HepG2 (cell line): Measurements from ENCODE around the gene PCSK6. TPM values are rescaled to one million over a fixed set of nuclear protein-coding genes. Genes with fewer than 3 reads are reported as not detected.

Source experiments
- ATAC-seq: fragments of 200-7000 bp; cut with Tn5 transposase; 3 replicates; pipeline ENCODE4 v1.9.1; 2020; ENCODE audit warnings: mild to moderate bottlenecking, moderate library complexity
- BruUV-seq: library from RNA; stranded (reverse); fragments of 400-500 nt; replicated peaks from 2 replicates; lab custom pipeline; 2021; lab: Mats Ljungman, UMichigan
- CTCF ChIA-PET: fragments of 300-600 bp; formaldehyde crosslinking; extraction: SDS; loops from one replicate; lab custom pipeline; 2021; ENCODE audit warnings: low total read pairs, inconsistent platforms, low intra/inter-chr PET ratio; lab: Yijun Ruan, JAX
- POLR2A ChIA-PET: fragments of 350-600 bp; sonication (Branson Sonifier 250); formaldehyde crosslinking; loops from one replicate; lab custom pipeline; 2020; ENCODE audit warnings: antibody characterized with exemption, inconsistent platforms; lab: Yijun Ruan, JAX
- DNase-seq: peaks from one replicate; pipeline ENCODE4 v3.0.0-alpha.2; 2015; ENCODE audit warnings: low spot score
- FAIRE-seq: peaks from 3 replicates; lab custom pipeline; 2011; peaks lifted over from hg19 to GRCh38; lab: Jason Lieb, UNC
- H2AFZ ChIP-seq: one replicate; pipeline ENCODE4 v1.6.1; 2011; ENCODE audit warnings: low read length, inconsistent platforms
- H3K27ac ChIP-seq: fragments of 300-600 bp; 3 replicates; pipeline ENCODE4 v1.8.0; 2011; ENCODE audit warnings: mixed run types, mild to moderate bottlenecking, mixed read lengths, low read length, inconsistent platforms; ENCODE audit not compliant: insufficient read depth; ENCODE audit errors: extremely low read length
- H3K27me3 ChIP-seq, 2 experiments: fragments of 200-600 bp in 1 of 2; 2 replicates in 1 of 2; 3 replicates in 1 of 2; pipeline versions ENCODE4 v1.6.0 to v1.8.0; 2011; ENCODE audit warnings: low read length in 2 of 2, mild to moderate bottlenecking in 2 of 2, moderate library complexity in 2 of 2, inconsistent platforms in 1 of 2; ENCODE audit not compliant: insufficient read depth in 2 of 2, control insufficient read depth in 1 of 2
- H3K36me3 ChIP-seq, 2 experiments: fragments of 200-600 bp in 1 of 2; replicated peaks in 1 of 2; 2 replicates in 1 of 2; 3 replicates in 1 of 2; pipeline versions ENCODE4 v1.5.1 to v1.8.0; 2011; ENCODE audit warnings: low read length in 2 of 2, inconsistent platforms in 1 of 2; ENCODE audit not compliant: insufficient read depth in 2 of 2, control insufficient read depth in 1 of 2
- H3K4me1 ChIP-seq: 2 replicates; pipeline ENCODE4 v1.5.1; 2012; ENCODE audit warnings: low read length, inconsistent platforms; ENCODE audit not compliant: insufficient read depth
- H3K4me2 ChIP-seq: 2 replicates; pipeline ENCODE4 v1.6.0; 2011; ENCODE audit warnings: low read depth, low read length, inconsistent platforms
- H3K4me3 ChIP-seq, 3 experiments: fragments of 200-600 bp in 1 of 3; sonication (generic), shearing (Covaris generic) in 1 of 3; replicated peaks in 1 of 3; 2 replicates each; pipeline ENCODE4 v1.5.1; 2011 to 2016; ENCODE audit warnings: low read length in 3 of 3, inconsistent platforms in 2 of 3, low read depth in 2 of 3, mild to moderate bottlenecking in 2 of 3, control low read depth in 1 of 3, mixed read lengths in 1 of 3; ENCODE audit not compliant: insufficient read depth in 1 of 3
- H3K79me2 ChIP-seq: one replicate; pipeline ENCODE4 v1.6.1; 2011; ENCODE audit warnings: low read length, inconsistent platforms; ENCODE audit not compliant: insufficient read depth
- H3K9ac ChIP-seq: 2 replicates; pipeline ENCODE4 v1.6.0; 2011; ENCODE audit warnings: mild to moderate bottlenecking, low read depth, low read length, inconsistent platforms; ENCODE audit not compliant: insufficient read depth
- H3K9me3 ChIP-seq: 2 replicates; pipeline ENCODE4 v1.5.1; 2012; ENCODE audit warnings: mild to moderate bottlenecking, low read length
- H4K20me1 ChIP-seq: 2 replicates; pipeline ENCODE4 v1.6.0; 2011; ENCODE audit warnings: inconsistent platforms, mild to moderate bottlenecking, low read length, moderate library complexity; ENCODE audit not compliant: insufficient read depth
- AGO2 ChIP-seq: fragments of 200-400 bp; formaldehyde crosslinking; optimal IDR thresholded peaks from 2 replicates; pipeline ENCODE3; 2017; ENCODE audit warnings: mild to moderate bottlenecking, low read depth, low read length, moderate library complexity
- CC2D1A ChIP-seq: sonication (generic); formaldehyde crosslinking; IDR thresholded peaks from 2 replicates; pipeline ENCODE4 v1.8.1; 2023; ENCODE audit warnings: mild to moderate bottlenecking, missing genetic modification reagents
- CENPT ChIP-seq: sonication (generic); formaldehyde crosslinking; IDR thresholded peaks from 2 replicates; pipeline ENCODE4 v1.8.0; 2022; ENCODE audit warnings: low read depth, mild to moderate bottlenecking, moderate library complexity, missing genetic modification reagents
- HBP1 ChIP-seq: IDR thresholded peaks from 2 replicates; pipeline ENCODE4 v1.6.1; 2016; ENCODE audit warnings: low read depth, control low read depth
- NFKBIZ ChIP-seq: IDR thresholded peaks from 2 replicates; pipeline ENCODE4 v1.6.1; 2018; ENCODE audit warnings: missing genetic modification reagents, missing compliant biosample characterization
- NR0B2 ChIP-seq: sonication (generic); formaldehyde crosslinking; IDR thresholded peaks from 2 replicates; pipeline ENCODE4 v1.4.0; 2020; ENCODE audit warnings: mild to moderate bottlenecking, missing genetic modification reagents
- PHF5A ChIP-seq: IDR thresholded peaks from one replicate; pipeline ENCODE4 v1.6.1; 2018; ENCODE audit warnings: low read depth, missing genetic modification reagents; ENCODE audit not compliant: unreplicated experiment
- XRCC5 ChIP-seq: fragments of 200-400 bp; formaldehyde crosslinking; optimal IDR thresholded peaks from 2 replicates; pipeline ENCODE3; 2017; ENCODE audit warnings: mild to moderate bottlenecking, low read length
- ZBTB20 ChIP-seq: sonication (generic); formaldehyde crosslinking; IDR thresholded peaks from 2 replicates; pipeline ENCODE4 v1.8.1; 2023; ENCODE audit warnings: missing genetic modification reagents, low read depth, mild to moderate bottlenecking, borderline replicate concordance
- ZBTB33 ChIP-seq: sonication (generic); formaldehyde crosslinking; IDR thresholded peaks from 2 replicates; pipeline ENCODE4 v1.4.0; 2020; ENCODE audit warnings: missing genetic modification reagents
- ZBTB38 ChIP-seq: sonication (generic); formaldehyde crosslinking; IDR thresholded peaks from 2 replicates; pipeline ENCODE4 v1.5.1; 2020; ENCODE audit warnings: mild to moderate bottlenecking, missing genetic modification reagents
- ZFP62 ChIP-seq: sonication (generic); formaldehyde crosslinking; IDR thresholded peaks from 2 replicates; pipeline ENCODE4 v1.4.0; 2020; ENCODE audit warnings: missing genetic modification reagents
- ZFY ChIP-seq: sonication (generic); formaldehyde crosslinking; IDR thresholded peaks from 2 replicates; pipeline ENCODE4 v1.4.0; 2020; ENCODE audit warnings: missing genetic modification reagents
- ZNF101 ChIP-seq: sonication (generic); formaldehyde crosslinking; IDR thresholded peaks from 2 replicates; pipeline ENCODE4 v1.4.0; 2020; ENCODE audit warnings: mild to moderate bottlenecking, low read depth, missing genetic modification reagents, borderline replicate concordance
- ZNF503 ChIP-seq: sonication (generic); formaldehyde crosslinking; IDR thresholded peaks from 2 replicates; pipeline ENCODE4 v1.4.0; 2020; ENCODE audit warnings: missing genetic modification reagents
- ZNF530 ChIP-seq: sonication (generic); formaldehyde crosslinking; IDR thresholded peaks from 2 replicates; pipeline ENCODE4 v1.5.0; 2020; ENCODE audit warnings: low read depth, mild to moderate bottlenecking, missing genetic modification reagents
- ZNF776 ChIP-seq: sonication (generic); formaldehyde crosslinking; IDR thresholded peaks from 2 replicates; pipeline ENCODE4 v1.4.0; 2020; ENCODE audit warnings: mild to moderate bottlenecking, missing genetic modification reagents
- WGBS: methylation state at CpG from one replicate; pipeline ENCODE4 v1.1.6; 2017; ENCODE audit warnings: low lambda C conversion rate; 5-methylcytosine and 5-hydroxymethylcytosine counted together
- in situ Hi-C: cut with HindIII; loops from 2 replicates; pipeline ENCODE4 v1.10.0; 2017; ENCODE audit warnings: low pct_unique_long_range_greater_than_20kb; ENCODE audit not compliant: extremely low pct_ligation_motif_present
- intact Hi-C: fragments of 100-400 bp; cut with micrococcal nuclease; formaldehyde crosslinking; loops from one replicate; pipeline ENCODE4 v1.10.0; 2022; ENCODE audit not compliant: unreplicated experiment
- polyA plus RNA-seq, 8 experiments: library from polyadenylated mRNA; depleted of rRNA in 3 of 8; stranded (reverse) in 7 of 8; unstranded in 1 of 8; fragments of >200 nt; fragmentation: Illumina TruSeq in 4 of 8; extraction: Trizol in 4 of 8; gene quantifications; 2 replicates each; pipeline versions ENCODE4 v1.2.1 to v1.2.3, GENCODE V29; 2011 to 2016; ENCODE audit warnings: low read depth in 4 of 8, missing spikeins in 1 of 8, mixed read lengths in 1 of 8; ENCODE audit not compliant: insufficient read depth in 1 of 8
- total RNA-seq, 5 experiments: library from RNA; depleted of rRNA; stranded (reverse); fragments of >200 nt; fragmentation: Illumina TruSeq; extraction: Trizol; gene quantifications; 2 replicates each; pipeline ENCODE4 v1.2.3, GENCODE V29; 2016; ENCODE audit warnings: low read depth in 1 of 5

PCSK6 gene
- total and polyA plus RNA-seq, 2 of the 13 experiments (the other 11 are each of a cell fraction or from before 2014, with no cell fraction given), result 56.5 to 155 TPM

- TF ChIP-seq ZBTB33 (CRISPR knock-in tag) (no peak), ZBTB20 (CRISPR knock-in tag) (no peak), ZNF503 (no peak), ZNF530 (CRISPR knock-in tag) (no peak), CENPT (CRISPR knock-in tag) (no peak)
These were observed 216.9 kb downstream of the PCSK6 start (continued) for GRCh38 chr15:101272584-101272983.

GRCh38 chr15:101269479-101270223 is 219.9 kb downstream of the PCSK6 start:
- H3K36me3 ChIP-seq, result peaks cover 10 to 44% of the 10 kb centered on the region in 2 experiments
- DNase-seq (no peak), FAIRE-seq (no peak), ATAC-seq (peak; percentile 72)
- peaks cover 0 to 3% of the 10 kb centered on the region in 2 experiments; a peak in 2 of 5 replicates for H3K27me3 ChIP-seq
- no peak overlapping the region for H3K27ac ChIP-seq
- ChIA-PET CTCF (no interaction called here), POLR2A (no interaction called here)
- no peak overlapping the region for H3K9ac ChIP-seq
- no TSS peak for BruUV-seq
- no peaks in the 10 kb centered on the region for H3K4me1 ChIP-seq
- no peaks in the 10 kb centered on the region for H3K9me3 ChIP-seq
- in situ Hi-C loops, result loop anchor here (25.0 kb wide), 2 partner anchors 357 to 607 kb away; partner anchors contain the start of gene LRRK1
- H3K4me3 ChIP-seq, result no peak overlapping the region
- no peaks in the 10 kb centered on the region; the same call in 1 of the 2 replicates for H4K20me1 ChIP-seq
- H3K79me2 ChIP-seq, result no peaks in the 10 kb centered on the region
- H2AFZ ChIP-seq, result no peak overlapping the region
- H3K4me2 ChIP-seq, result no peak overlapping the region
- intact Hi-C loops, result no loop called here
- WGBS, result 94% methylated on average over 12 of the region's 16 CpGs
- TF ChIP-seq ZBTB38 (CRISPR knock-in tag) (peak; percentile 28; the same call in 1 of the 2 replicates), AGO2 (peak; percentile 49), ZFP62 (no peak), NFKBIZ (CRISPR knock-in tag) (no peak), PHF5A (CRISPR knock-in tag) (no peak), HBP1 (CRISPR knock-in tag) (no peak), NR0B2 (CRISPR knock-in tag) (no peak), ZFY (CRISPR knock-in tag) (peak; percentile 25; the same call in 1 of the 2 replicates), ZNF101 (CRISPR knock-in tag) (no peak), CC2D1A (CRISPR knock-in tag) (no peak), XRCC5 (no peak), ZNF776 (CRISPR knock-in tag) (no peak)
